Muscle of arm (tissue), 12 donors: ENCODE results near the gene PPIF. TPM values are rescaled to one million over a fixed set of nuclear protein-coding genes. Genes with fewer than 3 reads are reported as not detected.
A peak's percentile ranks its signal among the peaks of the same experiment; 100 is the strongest.

Experiments
- DNase-seq: peaks from one replicate; pipeline ENCODE4 v3.0.0-alpha.2; 2013
- polyA plus RNA-seq, 12 donors: library from polyadenylated mRNA; unstranded; fragments of 120-200 nt; gene quantifications; one replicate each; pipeline ENCODE4 v1.2.1, GENCODE V29; 2013; ENCODE audit not compliant: insufficient read length in 12 of 12

PPIF gene
- polyA plus RNA-seq, 12 donors = 17.8 to 46.8 (median 20.8) TPM; not detected in 1

DNA sequence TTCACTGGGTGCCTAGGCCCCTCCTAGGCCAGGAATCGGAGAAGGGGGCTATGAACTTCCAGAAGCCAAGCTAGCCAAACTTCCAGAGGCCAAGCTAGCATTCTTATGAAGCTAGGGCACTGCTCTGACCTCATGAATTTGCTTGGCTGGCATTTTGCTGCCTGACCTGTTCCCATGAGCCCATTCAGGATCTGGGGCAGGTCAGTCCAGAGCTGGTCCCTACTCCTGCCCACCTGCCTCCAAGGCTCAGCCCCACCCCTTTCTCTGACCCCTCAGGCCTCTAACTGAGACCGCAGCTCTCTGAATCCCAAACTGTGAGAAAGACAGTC is 1.3 kb upstream of the PPIF start:
- DNase-seq = no peak

DNA sequence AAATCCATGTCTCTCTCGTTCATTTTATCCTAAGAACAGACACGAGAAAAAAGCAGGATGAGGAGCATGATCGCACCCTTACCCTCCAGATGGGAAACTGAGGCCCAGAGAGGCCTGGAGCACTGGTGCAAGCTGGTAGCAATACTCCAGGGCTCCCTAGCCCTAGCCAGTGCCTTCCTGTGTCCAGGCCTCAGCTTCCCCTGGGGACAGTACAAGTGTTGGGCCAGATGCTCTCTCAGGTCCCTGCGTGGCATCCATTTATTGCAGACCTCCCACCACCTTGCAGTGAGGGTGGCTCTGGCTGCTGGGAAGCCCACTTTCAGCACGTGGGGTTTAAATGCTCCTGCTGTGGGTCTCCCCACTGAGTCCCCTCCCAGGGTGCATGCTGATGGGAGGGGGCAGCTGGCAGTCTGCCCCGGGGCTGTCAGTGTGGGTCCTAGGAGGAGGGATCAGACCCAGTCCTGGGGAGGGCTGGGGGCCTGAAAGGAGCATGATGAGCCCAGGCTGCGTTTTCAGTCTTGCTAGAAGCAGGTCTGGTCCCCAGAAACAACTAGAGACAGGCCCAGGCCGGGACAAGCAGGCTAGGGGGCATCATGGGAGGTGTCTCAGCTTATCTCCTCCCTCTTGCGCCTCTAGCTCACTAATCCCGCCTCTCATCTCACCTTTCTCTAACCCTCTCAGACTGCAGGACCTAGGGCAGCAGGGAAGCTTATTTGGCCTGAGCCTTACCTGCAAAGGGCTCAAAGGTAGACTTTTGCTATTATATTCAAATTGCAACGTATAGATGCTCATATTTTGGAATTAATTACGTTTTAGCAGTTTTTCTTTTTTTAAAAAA is 662 bp upstream of the PPIF start:
- no peak for DNase-seq

DNA sequence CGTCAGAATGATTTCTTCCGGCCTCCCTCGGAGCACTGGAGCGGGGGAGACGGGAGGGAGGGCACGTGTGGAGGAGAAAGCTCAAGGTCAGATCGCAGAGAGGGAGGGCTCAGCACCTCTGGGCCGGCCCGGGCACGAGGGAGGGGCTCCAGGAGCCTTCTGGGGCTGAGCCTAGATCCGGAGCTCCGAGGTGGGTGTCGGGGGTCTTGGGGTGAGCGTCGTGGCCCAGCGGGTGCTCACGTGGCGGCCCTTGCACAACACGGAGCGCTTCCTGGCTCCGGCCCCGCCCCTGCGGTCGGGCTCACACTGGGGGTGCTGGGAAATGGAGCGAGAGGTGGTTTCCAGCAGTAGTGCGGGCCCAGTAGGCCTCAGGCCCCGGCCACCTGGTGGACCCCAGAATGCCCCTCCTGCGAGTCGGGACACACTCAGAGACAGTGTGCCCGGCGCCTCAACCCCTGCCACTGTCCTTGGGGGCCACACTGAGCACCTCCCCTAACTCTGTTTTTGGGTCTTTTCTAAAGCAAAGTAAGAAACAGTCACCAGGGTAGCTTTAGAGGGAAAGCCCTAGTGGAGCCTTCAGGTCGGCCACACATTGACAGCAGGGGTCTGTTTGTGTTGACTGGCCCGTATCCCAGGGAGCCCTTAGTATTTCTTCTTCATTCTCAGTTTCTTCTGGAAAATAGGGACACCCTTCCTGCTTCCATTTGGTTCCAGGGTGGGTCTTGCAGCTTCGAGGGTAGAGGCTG is 798 bp downstream of the PPIF start:
- peak; percentile 59 for DNase-seq

DNA sequence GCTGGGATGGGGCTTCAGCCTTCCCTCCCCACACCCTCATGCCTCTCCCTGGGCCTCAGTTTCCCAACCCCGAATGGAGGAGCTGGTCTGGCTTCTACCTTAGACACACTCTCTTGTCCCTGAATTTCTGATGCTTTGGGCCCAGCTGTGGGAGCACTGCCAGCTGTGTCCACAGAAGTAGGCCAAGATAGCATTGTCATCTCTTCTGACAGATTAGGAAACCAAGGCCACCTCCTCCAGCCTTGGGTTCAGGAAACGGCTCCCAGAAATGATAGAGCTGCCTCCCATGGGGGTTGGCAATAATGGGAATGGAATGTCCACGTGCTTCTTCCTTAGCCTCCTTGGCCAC is 1.3 kb downstream of the PPIF start:
- DNase-seq = no peak

DNA sequence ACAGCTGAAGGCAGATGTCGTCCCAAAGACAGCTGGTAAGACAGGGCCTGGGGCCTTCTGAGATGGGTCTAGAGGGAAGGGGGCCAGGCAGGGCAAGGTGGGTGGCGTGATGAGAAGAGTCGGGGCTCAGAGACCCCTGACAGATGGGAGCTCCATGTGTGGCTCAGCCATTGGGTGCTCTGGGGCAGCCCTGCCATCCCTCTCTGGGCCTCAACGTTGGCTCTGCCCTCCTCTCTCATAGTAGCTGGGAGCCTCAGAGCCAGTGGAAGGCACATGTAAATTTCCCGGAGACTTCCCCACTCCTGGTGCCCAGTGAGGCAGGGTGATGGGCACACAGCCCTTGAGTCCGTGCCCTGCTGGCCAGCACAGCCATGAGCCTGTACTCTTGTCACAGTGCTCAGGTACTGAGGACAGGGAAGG is 1.8 kb downstream of the PPIF start:
- no peak for DNase-seq

DNA sequence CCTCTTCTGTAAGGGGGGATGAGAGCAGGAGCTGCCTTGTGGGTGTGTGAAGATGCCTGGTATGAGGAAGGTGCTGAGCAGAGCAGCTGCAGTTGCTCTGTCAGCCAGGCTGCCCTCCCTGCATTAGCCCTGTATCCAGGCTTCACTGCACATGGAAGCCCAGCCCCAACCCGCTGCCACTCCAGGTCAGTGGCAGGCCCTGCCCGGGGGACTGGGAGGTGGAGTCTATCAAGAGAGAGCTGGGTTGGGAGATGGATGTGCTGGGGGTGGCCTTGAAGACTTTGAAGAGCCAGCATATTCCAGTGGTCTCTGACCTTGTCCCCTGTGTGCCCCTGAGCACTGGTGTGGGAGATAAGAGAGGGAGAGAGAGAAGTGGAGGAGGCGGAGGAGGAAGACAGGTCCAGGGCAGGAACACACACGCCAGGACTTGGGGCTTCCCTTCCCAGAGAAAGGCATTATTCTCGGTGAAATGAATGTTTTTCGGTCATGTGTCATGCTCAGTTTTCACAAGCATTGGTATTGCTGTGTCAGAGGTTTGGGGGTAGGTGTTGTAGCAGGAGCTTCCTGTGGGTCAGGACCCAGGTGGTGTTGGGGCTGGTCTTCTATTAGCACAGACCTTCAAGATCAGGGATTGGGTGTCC is 2.6 kb downstream of the PPIF start:
- DNase-seq = no peak

DNA sequence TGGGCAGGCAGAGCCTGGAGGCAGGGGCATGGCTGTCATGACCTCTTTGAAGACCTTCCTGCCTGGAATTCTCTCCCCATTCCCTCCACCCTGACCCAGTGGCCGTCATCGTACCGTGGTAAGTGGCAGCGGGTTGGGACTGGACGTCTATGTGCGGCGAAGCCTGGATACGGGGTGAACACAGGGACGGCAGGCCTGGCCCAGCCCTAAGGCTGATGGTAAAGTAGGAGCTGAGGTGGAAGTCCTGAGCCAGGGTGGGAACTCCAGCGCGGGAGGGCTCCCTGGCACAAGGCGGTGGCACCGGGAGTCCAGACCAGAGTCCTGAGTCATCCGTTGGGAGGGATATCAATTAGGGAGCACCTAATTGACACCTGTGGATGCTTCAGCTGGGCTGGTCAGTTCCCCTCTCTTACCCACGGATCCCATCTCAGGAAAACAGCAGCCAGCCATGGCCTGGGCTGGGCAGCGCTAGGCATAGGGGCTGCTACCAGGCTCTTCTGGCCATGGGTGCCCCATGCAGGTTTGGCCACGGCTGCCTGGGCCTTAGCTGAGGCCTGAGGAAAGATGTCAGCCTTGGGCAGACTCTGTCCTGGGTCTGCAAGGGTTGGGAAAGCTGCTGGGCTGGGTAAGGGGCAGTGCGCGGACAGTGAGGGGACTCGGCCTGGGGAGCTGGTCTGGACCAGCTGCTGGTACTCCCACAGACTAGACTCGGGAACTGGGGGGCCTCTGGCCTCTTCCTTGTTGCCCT is 3.3 kb downstream of the PPIF start:
- DNase-seq = no peak

DNA sequence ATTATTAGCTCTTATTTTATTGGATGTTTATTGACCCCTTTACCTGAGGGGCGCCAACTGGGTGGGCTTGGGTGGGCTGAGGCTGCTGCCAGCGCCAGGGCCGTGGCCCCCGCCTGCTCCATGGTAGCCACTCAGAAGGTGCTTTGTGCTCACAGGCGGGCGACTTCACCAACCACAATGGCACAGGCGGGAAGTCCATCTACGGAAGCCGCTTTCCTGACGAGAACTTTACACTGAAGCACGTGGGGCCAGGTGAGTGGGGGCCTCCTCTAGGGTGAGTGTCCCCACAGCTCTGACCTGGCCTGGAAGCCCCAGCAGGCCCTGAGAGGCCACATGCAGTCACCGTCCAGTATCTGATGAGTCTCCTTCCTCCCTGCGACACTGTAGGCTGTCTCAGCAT is 4.1 kb downstream of the PPIF start:
- no peak for DNase-seq

DNA sequence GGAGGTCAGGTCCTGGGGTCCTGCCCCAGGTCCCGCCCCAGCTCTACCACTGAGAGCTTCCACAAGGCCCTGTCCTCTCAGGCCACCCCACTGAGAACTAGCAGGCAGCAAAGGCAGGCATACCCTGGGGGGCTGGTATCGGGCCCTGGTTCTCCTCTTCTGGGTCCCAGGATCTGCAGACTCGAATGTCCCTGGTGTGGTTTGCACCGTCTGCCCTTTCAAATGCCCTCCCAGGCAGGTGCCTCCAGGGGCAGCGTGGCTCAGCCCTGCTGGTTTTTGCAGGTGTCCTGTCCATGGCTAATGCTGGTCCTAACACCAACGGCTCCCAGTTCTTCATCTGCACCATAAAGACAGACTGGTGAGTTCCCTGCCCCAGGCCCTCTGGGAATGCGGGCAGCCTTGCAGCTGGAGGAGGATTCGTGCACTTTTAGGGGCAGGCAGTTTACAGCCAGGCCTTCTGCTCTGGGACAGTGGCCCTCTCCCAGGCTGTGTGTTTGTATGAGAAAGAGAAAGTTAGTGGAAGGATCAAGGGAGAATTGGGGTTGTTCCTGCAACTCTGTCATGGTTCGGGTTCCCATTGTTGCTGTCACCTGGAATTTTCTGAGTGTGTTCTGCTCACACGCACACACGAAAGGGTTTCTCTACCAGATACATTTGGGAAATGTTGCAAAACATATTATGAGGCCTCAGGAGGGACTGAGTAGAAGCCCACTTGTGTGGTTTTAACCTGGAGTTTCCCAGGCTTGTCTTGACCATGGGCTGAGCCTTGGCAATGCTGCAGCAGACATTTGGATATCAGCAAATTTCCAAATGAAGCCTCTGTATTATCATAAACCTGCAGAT is 5.0 kb downstream of the PPIF start:
- no peak for DNase-seq

DNA sequence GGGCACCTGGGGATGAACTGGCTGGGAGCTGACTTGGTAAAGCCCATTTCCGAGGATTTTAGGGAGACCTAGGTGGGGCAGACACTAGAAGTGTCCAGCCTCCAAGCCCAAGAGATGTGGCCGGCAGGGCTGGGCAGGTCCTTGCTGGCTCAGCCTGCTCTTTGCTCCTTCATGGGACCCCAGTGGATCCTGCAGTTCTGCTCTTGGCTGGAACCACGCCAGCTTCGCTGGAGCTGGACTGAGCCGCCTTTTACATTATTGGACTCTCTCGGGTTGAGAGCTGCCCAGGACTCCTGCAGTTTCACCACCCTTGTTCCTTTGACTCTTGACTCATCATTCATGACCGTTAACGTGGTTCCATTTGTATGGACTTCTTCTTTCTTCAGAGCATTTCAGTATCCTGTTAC is 5.7 kb downstream of the PPIF start:
- DNase-seq = no peak

DNA sequence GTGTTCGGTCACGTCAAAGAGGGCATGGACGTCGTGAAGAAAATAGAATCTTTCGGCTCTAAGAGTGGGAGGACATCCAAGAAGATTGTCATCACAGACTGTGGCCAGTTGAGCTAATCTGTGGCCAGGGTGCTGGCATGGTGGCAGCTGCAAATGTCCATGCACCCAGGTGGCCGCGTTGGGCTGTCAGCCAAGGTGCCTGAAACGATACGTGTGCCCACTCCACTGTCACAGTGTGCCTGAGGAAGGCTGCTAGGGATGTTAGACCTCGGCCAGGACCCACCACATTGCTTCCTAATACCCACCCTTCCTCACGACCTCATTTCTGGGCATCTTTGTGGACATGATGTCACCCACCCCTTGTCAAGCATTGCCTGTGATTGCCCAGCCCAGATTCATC is 6.5 kb downstream of the PPIF start:
- no peak for DNase-seq

DNA sequence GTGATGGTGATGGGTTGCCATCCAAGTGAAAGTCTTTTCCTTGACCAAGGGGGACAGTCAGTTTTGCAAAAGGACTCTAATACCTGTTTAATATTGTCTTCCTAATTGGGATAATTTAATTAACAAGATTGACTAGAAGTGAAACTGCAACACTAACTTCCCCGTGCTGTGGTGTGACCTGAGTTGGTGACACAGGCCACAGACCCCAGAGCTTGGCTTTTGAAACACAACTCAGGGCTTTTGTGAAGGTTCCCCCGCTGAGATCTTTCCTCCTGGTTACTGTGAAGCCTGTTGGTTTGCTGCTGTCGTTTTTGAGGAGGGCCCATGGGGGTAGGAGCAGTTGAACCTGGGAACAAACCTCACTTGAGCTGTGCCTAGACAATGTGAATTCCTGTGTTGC is 6.9 kb downstream of the PPIF start:
- DNase-seq = no peak

DNA sequence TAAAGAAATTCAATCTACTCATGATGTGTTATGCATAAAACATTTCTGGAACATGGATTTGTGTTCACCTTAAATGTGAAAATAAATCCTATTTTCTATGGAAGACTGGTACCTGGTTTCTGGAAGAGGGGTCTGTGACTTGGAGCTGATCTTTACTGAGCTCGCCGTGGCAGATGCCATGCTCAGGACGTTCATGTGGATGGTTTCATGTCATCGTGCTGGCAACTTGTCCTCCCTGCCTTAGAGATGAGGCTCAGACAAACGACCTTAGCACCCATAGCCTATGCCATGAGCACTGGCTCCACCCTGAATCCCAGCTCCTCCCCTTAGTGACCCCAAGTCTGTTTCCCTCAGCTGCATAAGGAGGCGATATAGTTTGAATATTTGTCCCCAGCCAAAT is 7.3 kb downstream of the PPIF start:
- DNase-seq = no peak

DNA sequence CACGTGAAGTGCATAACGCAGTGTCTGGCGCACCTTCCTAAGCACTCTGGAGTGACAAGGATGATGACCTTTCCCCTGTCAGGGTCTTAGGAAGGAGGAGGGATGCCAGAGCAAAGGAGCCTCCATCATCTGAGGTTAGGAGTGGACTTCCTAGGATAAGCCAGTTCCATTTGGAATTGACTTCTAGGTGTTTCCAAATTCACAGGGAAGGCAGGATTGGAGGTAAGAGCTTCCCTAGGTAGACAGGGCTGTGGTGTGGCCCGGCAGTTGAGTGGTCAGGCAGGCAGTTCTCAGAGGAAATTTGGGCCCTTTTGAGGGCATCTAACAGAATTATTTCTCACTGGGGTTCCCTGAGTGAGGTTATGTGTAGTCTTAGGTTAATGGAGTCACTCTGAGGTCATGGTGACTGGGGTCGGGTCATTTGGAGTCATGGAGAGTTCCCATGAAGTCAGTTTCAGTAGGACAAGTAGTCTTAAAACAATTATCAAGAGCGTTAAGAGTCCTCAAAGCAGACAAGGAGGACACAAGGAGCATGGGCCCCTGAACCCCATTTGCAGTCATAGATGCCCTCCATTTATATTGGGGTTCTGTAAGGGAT is 8.2 kb downstream of the PPIF start:
- no peak for DNase-seq

DNA sequence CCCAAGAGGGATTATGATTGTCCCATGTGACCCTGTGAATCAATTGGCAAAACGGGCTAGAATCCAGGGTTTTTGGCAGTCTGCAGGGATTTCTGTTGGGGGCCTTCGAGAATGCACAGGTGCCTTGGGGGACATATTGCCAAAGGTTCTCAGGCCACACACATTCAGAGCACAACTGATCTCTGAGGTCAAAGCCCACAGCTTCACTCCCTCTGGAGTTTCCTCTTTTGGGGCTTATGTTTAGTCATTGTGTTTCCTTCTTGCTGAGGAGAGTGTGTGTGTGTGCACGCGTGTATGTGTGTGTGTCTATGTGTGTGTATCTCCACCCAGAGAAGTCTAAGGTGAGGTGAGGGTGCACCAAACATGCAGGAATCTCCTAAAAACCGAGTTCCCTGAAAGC is 8.8 kb downstream of the PPIF start:
- DNase-seq = no peak

DNA sequence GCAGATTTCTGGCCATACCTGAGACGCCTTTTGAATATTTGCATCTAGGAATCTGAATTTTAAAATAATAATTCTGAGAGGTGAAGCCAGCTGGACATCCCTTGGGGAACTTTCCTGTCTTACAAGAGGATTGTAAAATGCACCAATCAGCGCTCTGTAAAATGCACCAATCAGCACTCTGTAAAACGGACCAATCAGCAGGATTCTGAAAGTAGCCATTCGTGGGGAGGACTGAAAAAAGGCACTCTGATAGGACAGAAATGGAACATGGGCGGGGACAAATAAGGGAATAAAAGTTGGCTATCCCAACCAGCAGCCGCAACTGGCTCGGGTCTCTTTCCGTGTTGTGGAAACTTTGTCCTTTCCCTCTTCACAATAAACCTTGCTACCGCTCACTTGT is 9.9 kb downstream of the PPIF start:
- DNase-seq = no peak

DNA sequence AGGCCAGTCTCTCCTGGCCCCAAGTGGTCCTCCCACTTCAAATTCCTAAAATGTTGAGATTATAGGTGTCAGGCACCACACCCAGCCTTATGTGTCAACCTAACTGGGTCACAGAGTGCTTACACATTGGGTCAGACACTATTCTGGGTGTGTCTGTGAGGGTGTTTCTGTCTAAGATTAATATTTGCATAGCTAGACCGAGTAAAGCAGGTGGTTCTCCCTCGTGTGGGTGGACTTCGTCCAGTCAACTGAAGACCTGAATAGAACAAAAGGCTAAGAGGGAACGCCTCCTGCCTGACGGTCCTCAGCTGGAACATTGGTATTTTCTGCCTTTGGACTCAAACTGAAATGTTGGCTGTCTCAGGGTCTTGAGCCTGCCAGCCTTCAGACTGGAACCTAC is 11.5 kb downstream of the PPIF start:
- no peak for DNase-seq

DNA sequence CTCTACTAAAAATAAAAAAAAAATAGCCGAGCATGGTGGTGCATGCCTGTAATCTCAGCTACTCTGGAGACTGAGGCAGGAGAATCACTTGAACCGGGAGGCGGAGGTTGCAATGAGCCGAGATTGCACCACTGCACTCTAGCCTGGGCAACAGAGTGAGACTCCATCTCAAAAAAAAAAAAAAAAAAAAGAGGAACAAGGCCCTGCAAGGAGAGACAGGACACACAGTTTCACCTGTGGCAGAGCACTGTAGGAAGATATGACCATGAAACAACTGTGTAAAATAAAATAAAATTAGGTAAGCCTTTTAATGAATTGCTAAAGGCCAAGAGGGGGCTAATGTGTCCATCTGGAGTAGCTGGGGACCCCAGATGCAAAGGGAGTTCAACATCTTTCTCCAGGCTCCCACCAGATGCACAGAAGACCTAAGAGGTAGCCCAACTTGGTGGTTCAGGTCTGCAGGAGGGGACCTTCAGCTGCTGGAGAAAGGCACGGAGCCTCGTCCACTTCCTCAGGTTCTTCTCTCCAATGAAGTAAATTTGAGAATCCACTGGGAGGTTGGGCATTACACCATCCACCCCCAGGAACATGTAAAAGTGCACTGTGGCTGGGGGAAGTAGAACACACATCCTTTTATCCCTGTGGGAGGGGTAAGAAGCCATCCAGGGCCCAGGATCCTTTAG is 12.7 kb downstream of the PPIF start:
- DNase-seq = no peak

DNA sequence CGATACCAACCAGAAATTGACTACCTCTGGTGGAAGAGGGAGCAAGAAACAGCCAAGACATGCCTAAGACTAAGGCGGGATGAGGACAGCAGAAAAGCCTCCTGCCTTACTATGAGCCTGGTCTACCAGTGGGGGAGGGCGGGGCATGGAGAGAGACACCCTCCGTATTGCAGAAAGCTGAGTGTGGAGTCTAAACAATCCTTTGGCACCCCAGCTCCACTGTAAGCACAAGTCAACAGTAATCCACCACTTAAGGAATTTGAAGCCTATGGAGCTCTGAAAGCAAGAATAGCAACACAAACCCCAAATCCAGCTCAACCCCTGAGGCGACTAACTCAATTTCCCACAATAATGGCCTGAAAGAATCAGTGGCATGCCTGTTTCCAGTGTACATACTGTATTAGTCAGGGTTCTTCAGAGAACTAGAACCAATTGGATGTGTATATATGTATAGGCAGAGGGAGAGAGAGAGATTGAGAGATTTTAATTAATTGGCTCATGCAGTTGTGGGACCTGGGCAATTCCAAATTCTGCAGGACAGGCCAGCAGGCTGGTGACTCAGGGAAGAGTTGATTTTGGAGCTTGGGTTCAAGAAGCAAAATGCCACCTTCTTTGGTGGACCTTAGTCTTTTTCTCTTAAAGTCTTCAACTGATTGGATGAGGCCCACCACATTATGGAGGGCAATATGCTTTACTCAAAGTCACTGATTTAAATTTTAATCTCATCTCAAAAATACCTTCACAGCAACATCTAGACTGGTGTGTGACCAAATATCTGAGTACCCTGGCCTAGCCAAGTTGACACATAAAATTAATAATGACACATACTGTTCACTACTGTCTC is 13.5 kb downstream of the PPIF start:
- DNase-seq = no peak
